ENCODE measurements around the gene DDX17.
A peak's percentile ranks its signal among the peaks of the same experiment; 100 is the strongest.

DDX17 gene

GRCh38 chr22:38494498-38494897 lies 11.6 kb downstream of the DDX17 start:
- H3K79me2 ChIP-seq (ENCODE audit: low read length), result peaks cover 94% of the 10 kb centered on the region
- DNase-seq, result no peak
- H3K9ac ChIP-seq (ENCODE audit: low read length), result no peak overlapping the region
- no peaks in the 10 kb centered on the region for H3K27me3 ChIP-seq (replicated peaks; ENCODE audit: insufficient read depth, low read length)
- peaks cover 19% of the 10 kb centered on the region; the same call in 1 of the 2 replicates for H3K4me1 ChIP-seq (ENCODE audit: low read length)
- H3K9me2 ChIP-seq (replicated peaks; ENCODE audit: insufficient read depth, low read length), result no peaks in the 10 kb centered on the region
- no peak overlapping the region for H3K4me2 ChIP-seq (ENCODE audit: low read depth, low read length)
- H3K36me3 ChIP-seq (replicated peaks; ENCODE audit: insufficient read depth, low read length), result peaks cover 70% of the 10 kb centered on the region
- no peak overlapping the region for H3K4me3 ChIP-seq (ENCODE audit: low read length)
- no peak overlapping the region for H2AFZ ChIP-seq (ENCODE audit: low read length)
- H3K27ac ChIP-seq (ENCODE audit: low read length), result no peak overlapping the region
- H3K9me3 ChIP-seq (replicated peaks; ENCODE audit: insufficient read depth, low read length), result no peaks in the 10 kb centered on the region
- peaks cover 21% of the 10 kb centered on the region; the same call in 1 of the 2 replicates for H3F3A ChIP-seq (ENCODE audit: insufficient read depth, low read length)
- TF ChIP-seq CTCF (IDR thresholded peaks at IDR 0.05; ENCODE audit: low read length), result no peak
- TF ChIP-seq EZH2phosphoT487 (IDR thresholded peaks at IDR 0.05; ENCODE audit: low read length), result no peak
- TF ChIP-seq EZH2 (optimal IDR thresholded peaks at IDR 0.05; ENCODE audit: low read depth, low read length), result no peak
- H4K20me1 ChIP-seq (ENCODE audit: insufficient read depth, low read length), result peaks cover 34% of the 10 kb centered on the region

GRCh38 chr22:38491707-38492348 lies 14.3 kb downstream of the DDX17 start:
- TF ChIP-seq EZH2phosphoT487 (IDR thresholded peaks at IDR 0.05; ENCODE audit: low read length) (no peak), CTCF (IDR thresholded peaks at IDR 0.05; ENCODE audit: low read length) (no peak), EZH2 (optimal IDR thresholded peaks at IDR 0.05; ENCODE audit: low read depth, low read length) (no peak)
- peaks cover 28% of the 10 kb centered on the region for H3F3A ChIP-seq (ENCODE audit: insufficient read depth, low read length)
- no peak overlapping the region for H3K4me2 ChIP-seq (ENCODE audit: low read depth, low read length)
- no peak overlapping the region for H3K27ac ChIP-seq (ENCODE audit: low read length)
- DNase-seq, result no peak
- peaks cover 88% of the 10 kb centered on the region for H3K79me2 ChIP-seq (ENCODE audit: low read length)
- no peaks in the 10 kb centered on the region for H3K9me3 ChIP-seq (replicated peaks; ENCODE audit: insufficient read depth, low read length)
- no peak overlapping the region for H3K4me3 ChIP-seq (ENCODE audit: low read length)
- H3K9me2 ChIP-seq (replicated peaks; ENCODE audit: insufficient read depth, low read length), result no peaks in the 10 kb centered on the region
- H2AFZ ChIP-seq (ENCODE audit: low read length), result no peak overlapping the region
- H4K20me1 ChIP-seq (ENCODE audit: insufficient read depth, low read length), result peaks cover 30% of the 10 kb centered on the region
- H3K36me3 ChIP-seq (replicated peaks; ENCODE audit: insufficient read depth, low read length), result peaks cover 59% of the 10 kb centered on the region
- no peaks in the 10 kb centered on the region for H3K27me3 ChIP-seq (replicated peaks; ENCODE audit: insufficient read depth, low read length)
- H3K4me1 ChIP-seq (ENCODE audit: low read length), result peaks cover 17% of the 10 kb centered on the region; the same call in 1 of the 2 replicates
- no peak overlapping the region for H3K9ac ChIP-seq (ENCODE audit: low read length)

GRCh38 chr22:38490915-38491314 lies 15.2 kb downstream of the DDX17 start:
- peaks cover 24% of the 10 kb centered on the region for H3F3A ChIP-seq (ENCODE audit: insufficient read depth, low read length)

More at GRCh38 chr22:38490915-38491314, 15.2 kb downstream of the DDX17 start:
- no peaks in the 10 kb centered on the region for H3K9me3 ChIP-seq (replicated peaks; ENCODE audit: insufficient read depth, low read length)
- no peak overlapping the region for H2AFZ ChIP-seq (ENCODE audit: low read length)
- TF ChIP-seq CTCF (IDR thresholded peaks at IDR 0.05; ENCODE audit: low read length), result no peak
- TF ChIP-seq EZH2 (optimal IDR thresholded peaks at IDR 0.05; ENCODE audit: low read depth, low read length), result no peak
- no peak for TF ChIP-seq EZH2phosphoT487 (IDR thresholded peaks at IDR 0.05; ENCODE audit: low read length)
- H3K79me2 ChIP-seq (ENCODE audit: low read length), result peaks cover 86% of the 10 kb centered on the region
- H3K4me2 ChIP-seq (ENCODE audit: low read depth, low read length), result no peak overlapping the region
- DNase-seq, result no peak
- no peaks in the 10 kb centered on the region for H3K27me3 ChIP-seq (replicated peaks; ENCODE audit: insufficient read depth, low read length)
- H3K4me1 ChIP-seq (ENCODE audit: low read length), result peaks cover 17% of the 10 kb centered on the region; the same call in 1 of the 2 replicates
- H3K27ac ChIP-seq (ENCODE audit: low read length), result peak overlapping the region; percentile 0; the same call in 1 of the 2 replicates
- H3K9me2 ChIP-seq (replicated peaks; ENCODE audit: insufficient read depth, low read length), result no peaks in the 10 kb centered on the region
- H3K4me3 ChIP-seq (ENCODE audit: low read length), result no peak overlapping the region
- peaks cover 24% of the 10 kb centered on the region for H4K20me1 ChIP-seq (ENCODE audit: insufficient read depth, low read length)
- H3K9ac ChIP-seq (ENCODE audit: low read length), result no peak overlapping the region
- peaks cover 54% of the 10 kb centered on the region for H3K36me3 ChIP-seq (replicated peaks; ENCODE audit: insufficient read depth, low read length)
